GM18520 (cell line): Measurements from ENCODE around the gene ERI3.

ENCODE experiments used
- ATAC-seq: cut with Tn5 transposase; IDR thresholded peaks from one replicate; pipeline ENCODE4 v1.9.1; 2021; ENCODE audit not compliant: unreplicated experiment

ERI3 gene

DNA sequence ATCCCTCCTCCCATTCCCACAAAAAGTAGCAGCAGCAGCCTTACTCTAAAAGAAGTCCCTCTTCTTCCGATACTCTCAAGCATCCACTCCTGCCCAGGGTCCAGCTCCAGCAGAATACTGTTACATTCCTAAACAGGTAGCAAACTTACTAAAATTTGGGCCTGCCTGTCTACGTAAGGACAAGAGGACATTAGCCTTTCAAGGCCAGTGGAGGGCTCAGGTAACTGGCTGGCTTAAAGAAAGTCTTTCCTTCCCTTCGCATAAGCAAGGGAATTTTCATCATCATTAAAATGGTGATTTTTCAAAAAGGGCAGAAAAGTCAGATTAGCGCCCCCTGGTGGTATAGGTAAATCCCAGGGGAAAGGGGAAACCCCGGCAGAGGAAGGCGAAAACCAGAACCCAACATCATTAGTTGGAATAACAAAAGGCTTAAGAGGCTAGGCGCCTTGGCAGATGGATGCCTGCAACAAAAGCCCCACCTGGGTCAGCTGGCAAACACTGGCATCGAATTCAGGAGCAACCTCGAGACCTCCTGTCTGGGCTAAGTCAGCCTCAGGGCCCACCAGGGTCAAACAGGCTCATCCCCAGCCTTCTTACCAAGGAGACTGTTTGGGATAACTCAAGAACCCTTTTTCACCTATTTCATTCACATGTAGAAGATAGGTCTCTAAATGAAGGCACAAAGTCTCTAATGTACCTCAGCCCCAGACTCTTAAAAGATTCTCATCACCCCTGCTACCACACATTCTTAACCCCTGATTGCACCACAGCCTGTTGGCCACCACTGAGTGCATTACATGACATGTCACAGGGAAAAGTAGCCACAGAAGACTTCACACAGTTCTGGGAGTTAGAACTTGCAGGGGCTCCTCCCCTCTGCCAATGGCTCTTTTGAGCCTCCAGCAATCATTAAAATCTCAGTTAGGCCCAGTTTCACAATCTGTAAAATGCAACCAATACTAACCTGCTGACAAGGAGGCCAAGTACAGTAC lies 36.7 kb downstream of the ERI3 start:
- ATAC-seq = no peak

DNA sequence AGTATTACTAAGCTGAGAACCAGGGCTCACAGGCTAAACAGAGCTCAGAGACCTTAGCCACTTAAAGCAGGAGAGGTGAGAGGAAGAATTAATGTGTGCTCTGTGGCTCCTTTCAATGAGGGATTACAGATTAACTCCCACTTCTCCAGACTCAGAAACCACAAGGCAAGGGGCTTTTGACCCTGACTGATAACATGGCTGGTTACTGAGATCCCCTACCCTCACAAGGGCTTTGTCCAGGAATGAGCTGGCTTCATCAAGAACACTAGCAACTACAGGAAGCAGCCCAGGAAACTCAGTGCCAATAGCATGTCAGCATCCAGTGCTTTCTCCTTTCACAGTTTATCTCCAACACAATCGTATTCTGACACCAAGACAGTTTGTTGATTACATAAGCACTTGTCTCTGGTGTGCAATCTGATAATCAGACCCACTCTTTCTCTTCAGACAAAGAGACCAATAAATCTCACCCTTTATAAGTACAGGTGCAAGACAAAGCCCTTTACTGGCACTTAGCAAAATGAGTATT lies 38.8 kb downstream of the ERI3 start:
- no peak for ATAC-seq

DNA sequence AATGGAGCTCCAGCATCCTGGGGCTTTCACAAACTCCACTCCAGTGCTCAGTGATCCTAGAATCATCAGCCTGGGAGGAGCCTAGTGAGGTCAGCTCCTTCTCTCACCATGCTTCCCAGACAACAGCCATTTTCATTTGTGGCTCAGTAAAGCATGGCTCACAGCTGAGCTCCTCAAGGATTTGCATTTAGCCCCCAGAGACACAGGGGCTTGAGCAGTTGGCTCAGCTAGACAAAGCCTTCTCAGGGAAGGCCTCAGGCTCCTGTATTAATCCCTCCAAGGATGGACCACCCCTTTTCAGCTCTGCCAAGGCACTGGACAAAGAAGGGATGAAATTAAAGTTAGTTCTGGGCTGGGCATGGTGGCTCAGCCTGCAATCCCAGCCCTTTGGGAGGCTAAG lies 39.5 kb downstream of the ERI3 start:
- ATAC-seq = no peak

DNA sequence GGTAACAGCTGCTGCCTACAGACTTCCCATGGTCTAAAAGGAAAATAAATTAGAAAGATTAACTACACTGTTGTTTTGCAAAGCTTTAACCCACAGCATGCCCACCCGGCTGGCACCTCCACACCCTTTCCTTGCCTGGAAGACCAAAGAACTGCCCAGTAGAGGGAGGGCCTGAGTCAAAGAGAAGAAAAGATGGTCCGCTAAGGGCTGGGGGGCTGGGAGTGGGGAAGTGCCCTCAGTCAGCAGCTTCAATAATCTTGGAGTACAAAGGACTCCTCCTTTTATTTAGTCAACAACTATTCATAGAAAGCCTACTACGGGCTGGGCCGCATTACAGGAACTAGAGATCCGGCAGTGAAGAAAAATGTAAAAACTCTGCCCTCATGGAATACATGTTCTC lies 40.6 kb downstream of the ERI3 start:
- ATAC-seq = no peak

DNA sequence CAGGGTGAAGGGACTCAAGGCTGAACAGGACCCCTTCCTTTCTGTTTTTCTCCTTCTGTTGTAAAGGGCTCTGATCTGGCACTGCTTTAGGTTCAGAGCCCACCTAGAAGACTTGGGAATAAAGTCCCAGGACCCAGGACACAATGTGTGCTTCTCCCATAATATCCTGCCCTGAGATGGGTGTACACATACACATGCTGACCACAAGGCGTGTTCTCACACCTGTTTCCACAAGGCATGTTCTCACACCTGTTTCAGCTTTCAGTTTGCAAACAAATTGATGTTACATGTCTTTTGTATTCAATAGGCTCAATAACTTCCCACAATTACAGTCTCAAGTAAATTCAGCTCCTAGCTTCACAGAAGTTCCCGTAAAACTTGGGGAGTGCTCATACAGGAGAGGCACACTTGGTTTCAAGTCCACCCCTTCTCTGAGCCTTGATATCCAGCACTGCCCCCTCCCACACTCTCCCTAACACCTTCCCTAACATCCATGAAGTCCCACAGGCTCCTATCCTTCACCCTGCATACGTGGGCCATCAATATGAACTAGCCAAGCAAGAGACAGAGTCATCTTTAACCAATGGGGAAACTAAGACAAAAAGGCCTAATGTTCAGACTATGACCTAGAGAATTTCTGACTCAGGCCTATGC lies 41.7 kb downstream of the ERI3 start:
- no peak for ATAC-seq

DNA sequence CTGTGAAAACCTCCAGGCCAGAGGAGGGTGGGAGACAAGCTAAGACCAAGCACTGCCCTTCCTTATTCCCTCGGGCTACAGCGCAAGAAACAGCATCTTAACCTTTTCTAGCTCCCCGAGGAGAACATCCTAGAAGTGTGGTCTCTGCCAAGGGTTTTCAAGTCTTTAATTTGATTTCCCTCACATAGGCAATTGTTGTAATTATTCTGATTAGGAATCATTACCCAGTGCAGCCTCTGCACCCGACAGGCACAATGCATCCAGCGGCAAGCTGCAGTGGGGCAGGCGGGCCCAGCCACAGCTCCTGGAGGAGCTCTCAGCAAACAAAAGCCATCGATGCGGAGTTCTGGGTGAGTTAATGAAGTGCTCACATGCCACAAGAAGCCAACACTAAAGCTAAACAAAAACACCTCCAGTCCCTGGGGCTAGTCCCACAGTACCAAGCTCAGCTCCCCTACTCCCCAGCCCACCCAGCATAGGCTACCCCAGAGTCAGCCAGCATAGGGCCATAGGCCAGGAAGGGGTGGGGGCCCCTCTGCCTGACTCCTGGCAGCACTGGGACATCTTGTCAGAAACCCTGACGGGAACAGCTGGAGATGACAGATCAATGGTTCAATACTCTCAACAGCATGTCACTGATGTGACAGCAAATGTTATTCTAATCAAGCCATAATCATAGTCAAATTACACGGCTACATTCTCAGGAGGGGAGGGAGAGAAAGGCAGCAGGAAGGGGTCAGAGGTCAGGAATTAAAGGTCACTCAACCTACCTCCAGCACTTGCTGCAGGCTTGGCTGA lies 42.5 kb downstream of the ERI3 start:
- ATAC-seq = no peak

DNA sequence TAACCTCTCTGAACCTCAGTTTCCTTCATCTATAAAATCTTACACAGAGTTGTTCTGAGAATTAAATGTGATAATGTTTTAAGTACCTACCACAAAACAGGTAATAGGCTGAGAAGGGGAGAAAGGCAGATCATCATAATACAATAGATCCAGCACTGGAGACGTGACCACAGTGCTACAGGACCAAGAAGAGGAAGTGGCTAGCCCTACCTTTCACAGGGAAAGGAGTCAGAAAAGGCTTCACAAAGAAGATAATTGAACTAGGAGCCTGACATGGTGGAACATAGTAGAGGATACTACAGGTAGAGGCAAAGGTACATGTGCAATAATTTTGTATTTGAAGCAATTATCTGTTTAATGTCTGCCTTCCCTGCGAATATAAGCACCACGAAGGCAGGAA lies 45.1 kb downstream of the ERI3 start:
- no peak for ATAC-seq

DNA sequence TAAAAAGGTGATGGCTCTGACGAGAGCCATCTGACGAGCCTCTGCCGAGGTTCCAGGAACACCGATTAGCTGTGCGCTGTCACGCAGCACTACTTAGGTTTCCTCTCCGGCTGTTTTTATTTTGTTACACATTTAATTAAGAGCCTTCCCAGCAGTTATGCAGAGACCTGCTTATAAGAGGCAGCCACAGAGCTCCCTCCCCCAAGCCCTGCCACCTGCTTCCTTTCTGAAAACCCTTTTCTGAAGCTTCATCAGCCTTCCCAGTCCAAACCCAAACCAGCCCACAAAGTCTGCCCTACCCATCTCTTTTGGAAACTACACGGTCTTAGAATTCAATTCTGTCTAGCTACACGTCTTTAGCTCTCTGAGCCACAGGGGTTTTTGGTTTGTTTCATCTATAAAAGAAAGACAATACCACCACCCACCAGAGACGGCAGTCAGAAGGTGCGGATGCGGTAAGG lies 49.1 kb downstream of the ERI3 start:
- no peak for ATAC-seq

DNA sequence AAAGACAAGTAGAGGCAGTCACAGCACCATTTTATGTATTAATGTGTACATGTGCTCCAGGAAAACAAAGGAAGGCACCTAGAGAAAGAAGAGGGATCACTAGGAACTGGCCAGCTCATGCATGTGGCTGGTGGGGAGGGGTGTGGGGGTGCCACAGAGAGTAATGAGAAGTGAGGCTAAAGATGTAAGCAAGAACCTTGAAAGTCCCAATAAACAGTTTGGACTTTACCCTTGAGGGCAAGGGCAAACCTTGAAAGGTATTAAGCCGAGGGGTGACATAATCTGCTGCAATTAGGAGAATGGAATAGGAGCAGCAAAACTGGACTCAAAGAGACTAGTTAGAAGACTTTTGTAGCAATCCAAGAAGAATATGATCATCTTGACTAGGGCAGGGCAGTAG lies 51.5 kb downstream of the ERI3 start:
- ATAC-seq = no peak

DNA sequence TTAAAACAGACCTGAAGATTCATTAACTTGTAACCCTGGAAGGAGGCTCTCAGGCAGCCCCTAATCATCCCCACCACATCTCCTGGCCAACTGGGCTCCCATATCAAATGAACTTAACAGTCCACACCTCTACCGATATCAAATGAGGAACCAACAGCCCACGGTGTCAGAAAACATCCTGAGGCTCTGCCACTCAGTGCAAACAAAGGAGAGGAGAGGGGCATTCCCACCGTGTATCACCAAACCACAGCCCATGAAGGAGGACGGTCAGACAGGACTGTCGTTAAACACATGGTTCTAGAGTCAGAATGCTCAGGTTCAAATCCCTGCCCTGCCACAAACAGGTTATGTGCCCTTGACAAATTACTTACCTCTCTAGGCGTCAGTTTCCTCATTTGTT lies 52.5 kb downstream of the ERI3 start:
- ATAC-seq = no peak

DNA sequence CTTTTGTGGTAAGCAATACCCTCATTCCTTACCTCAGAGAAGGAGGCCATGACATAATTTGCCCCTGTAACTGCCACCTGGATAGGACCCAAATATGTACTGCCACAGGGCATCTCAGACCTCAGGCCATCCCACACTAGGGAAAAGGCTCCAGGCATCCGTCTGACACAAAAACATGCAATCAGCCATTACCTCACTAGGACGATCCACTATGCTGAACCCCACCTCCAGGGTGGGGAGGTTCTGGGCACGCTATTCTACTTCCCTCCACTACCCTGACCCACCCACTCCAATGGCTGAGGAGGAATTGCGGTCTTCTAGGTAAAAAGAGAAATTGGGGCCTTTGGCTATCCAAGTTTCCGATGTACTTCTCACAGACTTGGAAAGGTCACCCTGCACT lies 53.6 kb downstream of the ERI3 start:
- ATAC-seq = no peak

DNA sequence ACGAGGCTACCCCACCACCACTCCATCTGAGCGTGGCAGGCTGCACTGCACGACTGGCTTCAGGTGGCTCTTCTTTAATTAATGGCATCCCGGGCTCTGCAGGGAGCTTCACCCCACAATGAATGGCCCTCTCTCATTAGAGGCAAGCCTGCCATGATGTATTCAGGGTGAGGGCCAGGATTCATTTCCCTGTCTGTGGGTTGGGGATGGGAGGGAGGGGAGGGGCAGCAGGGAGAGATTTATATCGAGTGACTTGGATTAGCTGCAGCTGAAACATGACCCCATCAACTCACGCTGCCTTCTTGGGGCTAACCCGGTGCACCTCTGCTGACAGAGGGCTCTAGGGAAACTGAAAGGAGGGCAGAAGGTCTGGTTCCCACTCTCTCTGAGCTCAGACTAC lies 54.2 kb downstream of the ERI3 start:
- no peak for ATAC-seq

DNA sequence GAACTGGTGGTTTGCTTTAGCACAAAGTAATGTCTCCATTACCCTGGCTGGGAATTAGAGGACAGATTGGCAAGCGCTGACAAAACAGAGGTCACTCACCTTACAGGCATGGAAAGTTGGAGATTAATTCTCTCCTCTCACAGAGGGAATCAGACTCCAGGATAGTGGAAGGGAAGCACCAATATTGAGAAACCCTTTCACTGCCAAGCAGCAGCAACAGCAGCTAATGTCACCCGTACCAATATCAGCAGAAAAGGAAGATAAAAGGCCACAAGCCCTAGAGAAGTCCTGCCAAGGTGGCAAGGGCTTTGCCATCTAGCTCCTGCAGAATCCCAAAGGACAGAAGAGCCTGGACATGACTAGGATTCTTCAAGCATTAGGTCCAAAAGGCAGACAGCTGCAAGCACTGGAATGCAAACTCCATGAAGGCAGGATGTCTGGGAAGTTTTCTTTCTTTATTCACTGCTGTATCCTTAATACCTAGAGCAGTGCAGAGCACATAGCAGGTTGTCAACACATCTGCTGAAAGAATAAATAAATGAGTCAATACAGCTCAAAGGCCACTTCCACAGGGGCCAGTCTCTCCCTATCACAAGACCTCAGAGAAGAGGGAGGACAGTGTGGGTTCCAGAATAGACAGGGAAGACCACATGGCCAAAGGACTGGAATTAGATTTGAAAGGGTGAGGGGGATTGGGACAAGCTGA lies 57.2 kb downstream of the ERI3 start:
- ATAC-seq = no peak

DNA sequence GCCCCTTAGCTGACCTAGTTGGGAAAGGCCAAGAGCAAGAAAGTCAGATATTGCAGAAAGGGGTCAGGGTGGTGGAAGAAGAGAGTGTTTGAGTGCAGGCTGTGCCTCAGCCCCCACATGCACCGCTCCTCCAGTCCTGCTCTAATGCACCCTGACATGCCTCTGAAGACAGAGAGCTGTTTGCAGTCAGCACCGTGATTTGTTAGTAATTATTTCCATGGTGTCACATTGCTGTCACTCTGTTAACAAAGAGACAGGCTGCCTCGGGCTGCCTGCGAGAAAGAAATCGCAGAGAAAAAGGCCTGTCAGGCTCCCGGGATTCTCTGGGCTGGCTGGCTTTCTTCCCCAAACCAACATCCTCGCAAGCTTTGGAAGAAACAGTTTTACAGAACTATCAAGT lies 58.3 kb downstream of the ERI3 start:
- no peak for ATAC-seq

DNA sequence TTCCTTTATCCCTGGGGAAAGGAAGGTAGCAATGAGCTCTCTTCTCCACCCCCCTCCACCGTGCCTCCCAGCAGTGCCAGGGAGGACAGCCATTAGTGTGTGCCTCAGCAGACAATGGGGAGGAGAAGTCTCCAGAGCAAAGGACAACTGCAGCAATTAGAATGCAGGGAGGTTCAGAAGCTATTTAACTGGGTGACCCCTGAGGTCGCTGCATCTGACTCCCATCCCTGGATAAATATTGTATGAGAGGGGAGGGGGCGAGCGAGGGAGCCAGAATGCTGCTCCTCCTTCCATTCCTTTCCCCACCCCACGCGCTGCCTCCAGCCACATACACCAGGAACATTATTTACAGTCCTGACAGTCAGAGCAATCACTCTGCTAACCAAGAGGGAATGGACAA lies 59.0 kb downstream of the ERI3 start:
- ATAC-seq = no peak

DNA sequence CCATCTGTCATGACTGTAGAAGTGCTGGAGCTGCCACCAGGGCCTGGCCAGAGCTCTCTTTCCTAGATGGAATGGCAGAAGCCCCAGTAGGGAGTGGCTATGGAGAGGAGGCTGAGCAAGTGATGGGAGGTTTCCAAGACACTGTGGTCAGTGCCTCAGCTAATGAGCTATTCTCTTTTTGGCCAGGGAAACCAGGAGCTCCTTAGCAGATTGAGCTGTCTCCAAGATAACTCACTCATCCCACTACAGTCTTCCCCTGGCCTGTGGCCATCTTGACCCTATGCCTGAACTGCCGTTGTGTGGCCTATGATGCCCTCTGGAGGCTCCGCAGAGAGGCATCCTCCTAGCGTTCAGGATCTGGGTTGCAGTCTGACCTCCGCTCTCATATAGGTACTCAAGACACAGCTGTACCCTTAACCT lies 60.5 kb downstream of the ERI3 start:
- no peak for ATAC-seq

DNA sequence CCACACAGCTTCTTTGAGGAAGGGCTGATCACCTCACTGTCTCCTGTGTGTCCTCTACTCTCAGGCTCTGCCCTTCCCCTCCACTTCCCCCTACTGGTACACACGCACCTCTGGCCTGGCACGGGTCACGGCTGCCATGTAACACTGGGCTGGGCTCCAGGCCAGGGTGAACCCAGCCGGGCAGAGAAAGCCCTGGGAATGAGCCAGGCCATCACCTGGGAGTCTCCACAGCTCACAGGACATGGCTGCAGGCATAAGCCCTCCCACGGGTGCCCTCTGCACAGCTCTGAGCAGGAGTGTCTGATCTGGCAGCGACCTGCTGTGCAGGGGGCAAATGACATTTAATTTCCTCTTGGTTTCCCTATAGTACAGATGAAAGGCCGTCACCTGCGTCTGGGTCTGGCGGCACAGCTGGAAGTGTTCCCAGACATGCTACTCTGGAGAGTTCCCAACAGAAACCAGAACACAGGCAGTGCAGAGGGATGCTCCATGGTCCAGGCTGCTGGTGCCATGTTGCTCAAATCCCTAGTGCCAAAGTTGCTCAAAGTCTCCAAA lies 61.2 kb downstream of the ERI3 start:
- no peak for ATAC-seq

DNA sequence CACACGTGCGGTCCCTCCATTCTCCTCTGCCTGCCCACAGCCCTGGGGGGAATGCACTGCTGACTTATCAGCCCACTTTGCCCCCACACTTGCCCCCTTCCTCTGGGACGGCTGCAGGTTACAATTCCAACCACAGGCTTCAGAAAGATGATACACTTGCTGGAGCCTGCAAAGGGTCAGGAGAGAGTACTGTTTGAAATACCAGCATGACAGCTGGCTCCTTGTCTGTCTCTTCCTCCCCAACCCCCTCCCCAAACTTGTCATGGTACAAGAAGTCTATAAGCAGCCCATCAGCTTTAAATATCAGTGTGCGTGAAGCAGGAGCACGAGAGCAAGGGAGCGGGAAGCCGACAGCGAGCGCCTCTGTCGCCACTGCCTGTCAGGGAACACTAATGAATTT lies 62.4 kb downstream of the ERI3 start:
- no peak for ATAC-seq

DNA sequence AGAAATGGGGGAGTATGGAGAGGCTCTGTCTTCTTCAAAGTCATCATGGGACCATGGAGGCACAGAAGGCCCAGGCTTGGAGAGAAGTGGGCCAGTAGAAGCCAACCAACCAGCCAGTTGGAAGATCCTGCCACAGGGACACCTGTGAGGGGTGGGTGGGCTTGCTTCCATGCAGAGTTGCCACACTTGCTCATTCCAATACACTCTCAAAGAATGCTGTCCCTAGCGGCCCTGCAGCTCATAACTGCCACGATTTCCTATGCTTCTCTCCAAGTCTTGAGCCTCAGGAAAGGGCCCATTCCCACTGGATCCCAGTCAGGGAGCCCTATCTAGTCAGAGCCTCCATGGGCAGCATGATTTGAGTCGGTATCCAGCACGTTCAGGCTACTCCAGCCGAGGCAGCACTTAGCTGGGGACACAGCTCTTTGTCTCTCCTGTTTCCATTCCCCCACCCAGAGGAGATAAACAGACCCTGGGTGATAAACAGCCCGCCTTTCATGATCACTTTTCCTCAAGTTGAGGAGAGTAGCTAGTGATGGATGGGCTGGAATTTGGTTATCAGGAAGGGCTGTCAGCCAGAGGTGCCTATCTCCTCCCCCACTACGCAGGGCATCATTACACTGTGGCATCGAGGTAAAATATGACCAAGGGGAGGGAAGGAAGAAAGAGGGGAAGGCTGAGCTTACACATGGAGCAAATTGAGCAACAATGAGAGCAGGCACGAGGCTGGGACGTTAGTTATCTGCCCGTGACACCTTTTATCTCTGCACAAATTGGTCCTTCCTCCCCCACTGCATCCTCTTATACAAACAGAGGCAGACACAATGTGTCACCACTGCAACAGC lies 64.6 kb downstream of the ERI3 start:
- no peak for ATAC-seq
